Right lobe of liver (tissue), 6 donors: Measurements from ENCODE around the gene CYTIP. TPM values are rescaled to one million over a fixed set of nuclear protein-coding genes. Genes with fewer than 3 reads are reported as not detected.
A peak's percentile ranks its signal among the peaks of the same experiment; 100 is the strongest.
"Not testable (repeated sequence)": the region's sequence is repeated elsewhere in the genome, so short reads cannot be mapped to it uniquely, and the experiment has no call there.

ENCODE experiments used
- ATAC-seq, 4 donors: fragments of 200-7000 bp; cut with Tn5 transposase; one replicate each; pipeline ENCODE4 v1.9.1; 2020; ENCODE audit warnings: mild to moderate bottlenecking in 4 of 4, moderate library complexity in 4 of 4
- DNase-seq, 3 donors: peaks; one replicate each; pipeline ENCODE4 v3.0.0-alpha.2; 2020
- H3K27ac ChIP-seq, 3 donors: fragments of 200-600 bp; one replicate each; pipeline ENCODE4 v1.8.0; 2022
- H3K27me3 ChIP-seq, 2 donors: fragments of 200-600 bp; one replicate each; pipeline ENCODE4 v1.8.0; 2022
- H3K36me3 ChIP-seq, 4 donors: fragments of 200-600 bp; sonication (generic) in 1 of 4; one replicate each; pipeline versions ENCODE4 v1.5.1 to v1.8.0; 2017 to 2022; ENCODE audit warnings: control low read depth in 1 of 4
- H3K4me1 ChIP-seq, 4 donors: fragments of 200-600 bp; sonication (generic) in 1 of 4; one replicate each; pipeline versions ENCODE4 v1.5.1 to v1.8.0; 2017 to 2022; ENCODE audit warnings: control low read depth in 1 of 4
- H3K4me3 ChIP-seq, 3 donors: fragments of 200-600 bp; one replicate each; pipeline ENCODE4 v1.8.0; 2022
- H3K9me3 ChIP-seq, 4 donors: fragments of 200-600 bp; sonication (generic) in 1 of 4; one replicate each; pipeline versions ENCODE4 v1.5.1 to v1.8.0; 2017 to 2022; ENCODE audit warnings: control low read depth in 1 of 4
- POLR2A ChIP-seq: fragments of 450-650 bp; IDR thresholded peaks from one replicate; pipeline ENCODE4 v1.6.1; 2017; ENCODE audit warnings: antibody characterized with exemption, mild to moderate bottlenecking
- WGBS: methylation state at CpG from one replicate; pipeline ENCODE4 v1.1.6; 2018; ENCODE audit warnings: low coverage, low lambda C conversion rate; ENCODE audit not compliant: insufficient coverage; ENCODE audit errors: missing lambda C conversion rate; 5-methylcytosine and 5-hydroxymethylcytosine counted together
- intact Hi-C, 2 donors: fragments of 100-400 bp; cut with DNase I; formaldehyde crosslinking; loops; one replicate each; pipeline versions ENCODE4 v1.11.2 to v1.14.1; 2022
- total RNA-seq, 6 experiments: library from RNA; depleted of rRNA in 2 of 6; stranded (reverse); fragments of >200 nt in 2 of 6; fragmentation: NEBNext Ultra II Directional in 3 of 6; extraction: Animal tissue kit (Norgen Biotek cat#: 25700) in 3 of 6; gene quantifications; one replicate each; pipeline versions ENCODE4 v1.1.0 to v1.2.4, GENCODE V29; 2016 to 2023
- TF ChIP-seq, protein P1 (sequence below), 4 donors: fragments of 200-600 bp in 3 of 4; fragments of 450-650 bp in 1 of 4; IDR thresholded peaks; one replicate each; pipeline versions ENCODE4 v1.5.1 to v1.8.0; 2016 to 2022; ENCODE audit warnings: antibody characterized with exemption in 4 of 4, mild to moderate bottlenecking in 2 of 4
- donor health status: DM: no; HTN: yes; CAD: no.
- donor health status: DM: no; HTN: no; CAD: no.
- donor health status: DM: no; HTN: no; CAD: no.
- donor health status: DM: no; HTN: yes; CAD: no.
- donor health status: DM: no; HTN: yes; CAD: no.

Gene CYTIP
- total RNA-seq, 6 experiments from 2014 or later = 1.1 to 6.0 (median 2.9) TPM

DNA sequence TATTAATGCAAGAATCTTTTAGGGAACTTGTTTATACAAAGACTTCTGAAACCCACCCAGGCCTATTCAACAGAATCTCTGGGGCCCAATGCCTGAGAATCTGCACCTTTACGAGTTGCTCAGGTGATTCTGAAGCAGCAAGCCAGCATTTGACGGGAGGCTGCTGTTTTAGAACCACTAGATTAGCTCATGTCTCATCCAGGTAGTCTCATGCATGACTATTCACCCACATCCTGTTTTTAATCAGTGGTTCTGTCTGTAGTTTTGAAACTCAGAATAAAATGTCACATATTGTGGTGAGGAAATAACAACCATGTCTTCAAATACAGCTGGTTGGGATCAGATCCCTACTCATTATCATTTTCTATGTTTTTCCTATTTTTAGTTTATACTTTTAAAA is 39.5 kb downstream of the CYTIP start:
- DNase-seq (no peak), ATAC-seq (peak; percentile 31 to 50 (median 34))
- WGBS = 26% methylated on average over 2 of the region's 2 CpGs

DNA sequence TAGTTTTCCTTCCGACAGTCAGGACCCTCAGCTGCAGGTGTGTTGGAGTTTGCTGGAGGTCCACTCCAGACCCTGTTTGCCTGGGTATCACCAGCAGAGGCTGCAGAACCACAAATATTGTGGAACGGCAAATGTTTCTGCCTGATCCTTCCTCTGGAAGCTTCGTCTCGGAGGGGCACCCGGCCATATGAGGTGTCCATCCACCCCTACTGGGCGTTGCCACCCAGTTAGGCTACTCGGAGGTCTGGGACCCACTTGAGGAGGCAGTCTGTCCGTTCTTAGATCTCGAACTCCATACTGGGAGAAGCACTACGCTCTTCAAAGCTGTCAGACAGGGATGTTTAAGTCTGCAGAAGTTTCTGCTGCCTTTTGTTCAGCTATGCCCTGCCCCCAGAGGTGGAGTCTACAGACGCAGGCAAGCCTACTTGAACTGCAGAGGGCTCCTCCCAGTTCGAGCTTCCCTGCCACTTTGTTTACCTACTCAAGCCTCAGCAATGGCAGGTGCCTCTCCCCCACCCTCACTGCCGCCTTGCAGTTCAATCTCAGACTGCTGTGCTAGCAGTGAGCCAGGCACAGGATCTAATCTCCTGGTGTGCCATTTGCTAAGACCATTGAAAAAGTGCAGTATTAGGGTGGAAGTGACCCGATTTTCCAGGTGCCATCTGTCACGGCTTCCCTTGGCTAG is 40.9 kb downstream of the CYTIP start:
- H3K4me1 ChIP-seq, H3K27me3 ChIP-seq, ATAC-seq, H3K27ac ChIP-seq, H3K36me3 ChIP-seq, intact Hi-C loops, DNase-seq, H3K9me3 ChIP-seq, H3K4me3 ChIP-seq: not testable (repeated sequence)
- 77% methylated on average over 2 of the region's 15 CpGs for WGBS

More for the DNA sequence above, 39.5 kb downstream of the CYTIP start:
- Histone ChIP-seq H3K4me1 (no peaks in the 10 kb centered on the region), H3K4me3 (no peak overlapping the region), H3K27ac (no peak overlapping the region), H3K36me3 (no peaks in the 10 kb centered on the region), H3K27me3 (no peaks in the 10 kb centered on the region), H3K9me3 (no peaks in the 10 kb centered on the region)
- TF ChIP-seq POLR2A = no peak
- TF ChIP-seq, protein P1, sequence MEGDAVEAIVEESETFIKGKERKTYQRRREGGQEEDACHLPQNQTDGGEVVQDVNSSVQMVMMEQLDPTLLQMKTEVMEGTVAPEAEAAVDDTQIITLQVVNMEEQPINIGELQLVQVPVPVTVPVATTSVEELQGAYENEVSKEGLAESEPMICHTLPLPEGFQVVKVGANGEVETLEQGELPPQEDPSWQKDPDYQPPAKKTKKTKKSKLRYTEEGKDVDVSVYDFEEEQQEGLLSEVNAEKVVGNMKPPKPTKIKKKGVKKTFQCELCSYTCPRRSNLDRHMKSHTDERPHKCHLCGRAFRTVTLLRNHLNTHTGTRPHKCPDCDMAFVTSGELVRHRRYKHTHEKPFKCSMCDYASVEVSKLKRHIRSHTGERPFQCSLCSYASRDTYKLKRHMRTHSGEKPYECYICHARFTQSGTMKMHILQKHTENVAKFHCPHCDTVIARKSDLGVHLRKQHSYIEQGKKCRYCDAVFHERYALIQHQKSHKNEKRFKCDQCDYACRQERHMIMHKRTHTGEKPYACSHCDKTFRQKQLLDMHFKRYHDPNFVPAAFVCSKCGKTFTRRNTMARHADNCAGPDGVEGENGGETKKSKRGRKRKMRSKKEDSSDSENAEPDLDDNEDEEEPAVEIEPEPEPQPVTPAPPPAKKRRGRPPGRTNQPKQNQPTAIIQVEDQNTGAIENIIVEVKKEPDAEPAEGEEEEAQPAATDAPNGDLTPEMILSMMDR (IDR thresholded peaks at IDR 0.05) = no peak
- intact Hi-C loops = no loop called here

DNA sequence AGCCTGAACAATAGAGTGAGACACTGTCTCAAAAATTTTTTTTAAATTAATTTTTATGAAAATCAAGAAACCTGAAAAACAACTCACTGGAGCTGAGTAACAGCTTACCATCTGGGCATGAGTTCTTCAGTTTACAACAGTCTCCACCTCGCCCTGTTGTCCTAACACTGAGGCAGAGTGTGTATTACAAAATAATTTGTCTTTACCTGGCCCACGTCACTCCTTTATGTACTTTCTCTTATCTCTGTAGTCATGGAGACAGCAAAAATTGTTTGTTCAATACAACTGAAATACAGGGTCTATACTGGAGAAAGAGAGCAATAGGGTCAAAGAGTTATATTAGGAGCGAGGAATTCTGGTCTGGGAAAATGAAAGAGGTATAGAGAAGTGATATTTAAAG is 48.1 kb downstream of the CYTIP start:
- Histone ChIP-seq H3K36me3 (no peaks in the 10 kb centered on the region), H3K4me3 (no peak overlapping the region), H3K9me3 (no peaks in the 10 kb centered on the region), H3K27me3 (no peaks in the 10 kb centered on the region), H3K4me1 (no peaks in the 10 kb centered on the region), H3K27ac (no peak overlapping the region)
- intact Hi-C loops = no loop called here
- DNase-seq (no peak), ATAC-seq (peak; percentile 68 to 84 (median 72))
- TF ChIP-seq, protein P1 (IDR thresholded peaks at IDR 0.05) = no peak
- TF ChIP-seq POLR2A = no peak
- WGBS = 38% methylated on average over 3 of the region's 3 CpGs

DNA sequence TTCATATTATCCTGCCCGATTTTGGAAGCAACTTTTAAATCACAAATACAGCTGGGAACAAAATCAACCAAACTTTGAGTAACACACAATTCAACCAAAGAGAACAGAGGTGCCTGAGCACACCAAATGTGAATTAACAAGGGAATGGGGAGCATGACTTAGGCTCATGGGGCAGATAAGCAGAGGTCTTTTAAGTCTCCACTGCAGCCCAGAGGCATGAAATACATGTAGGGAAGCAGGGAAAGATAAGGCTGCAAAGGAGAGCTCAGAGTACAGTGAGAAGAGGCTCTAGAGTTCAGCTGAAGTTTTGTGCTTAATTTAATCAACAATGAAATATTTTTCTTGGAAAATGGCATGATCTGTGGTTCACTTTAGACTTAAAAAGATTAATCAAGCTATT is 49.0 kb downstream of the CYTIP start:
- ATAC-seq (no peak), DNase-seq (no peak)
- Histone ChIP-seq H3K9me3 (no peaks in the 10 kb centered on the region), H3K4me1 (no peaks in the 10 kb centered on the region), H3K36me3 (no peaks in the 10 kb centered on the region), H3K4me3 (no peak overlapping the region), H3K27me3 (no peaks in the 10 kb centered on the region), H3K27ac (no peak overlapping the region)
- TF ChIP-seq, protein P1 (IDR thresholded peaks at IDR 0.05) = no peak
- TF ChIP-seq POLR2A = no peak
- intact Hi-C loops = no loop called here
- WGBS = 63% methylated on average over 1 of the region's 1 CpG

DNA sequence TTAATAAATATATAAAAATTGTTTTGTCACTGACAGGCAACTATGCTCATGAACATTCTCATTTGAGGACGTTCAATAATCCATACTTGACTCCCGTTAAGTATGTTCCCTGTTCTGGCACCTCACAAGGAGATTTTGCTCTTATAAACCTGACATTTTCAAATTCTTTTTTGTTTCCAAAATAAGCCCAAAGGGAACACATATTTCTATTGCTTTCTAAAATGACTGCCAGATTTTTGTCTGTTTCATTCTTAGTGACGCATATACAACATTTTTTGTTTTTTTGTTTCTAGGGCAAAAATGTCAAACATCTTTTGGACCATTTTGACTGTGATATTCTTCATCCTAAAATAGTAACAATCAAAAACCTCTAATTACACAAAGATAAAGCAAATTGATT is 50.5 kb downstream of the CYTIP start:
- H3K9me3 ChIP-seq = no peaks in the 10 kb centered on the region
- ATAC-seq = no peak
- no peak overlapping the region for H3K27ac ChIP-seq
- 73% methylated on average over 3 of the region's 3 CpGs for WGBS
- H3K27me3 ChIP-seq = no peaks in the 10 kb centered on the region
- no peak overlapping the region for H3K4me3 ChIP-seq
- no peak for DNase-seq
- H3K4me1 ChIP-seq = no peaks in the 10 kb centered on the region
- intact Hi-C loops = no loop called here
- no peaks in the 10 kb centered on the region for H3K36me3 ChIP-seq
- TF ChIP-seq POLR2A = no peak
- TF ChIP-seq, protein P1 (IDR thresholded peaks at IDR 0.05) = no peak
